Measurements from ENCODE around the gene WDFY4. TPM values are rescaled to one million over a fixed set of nuclear protein-coding genes. Genes with fewer than 3 reads are reported as not detected.

Gene WDFY4
- total and polyA plus RNA-seq, 2 experiments from 2014 or later: 0.14 TPM; not detected in 1

DNA sequence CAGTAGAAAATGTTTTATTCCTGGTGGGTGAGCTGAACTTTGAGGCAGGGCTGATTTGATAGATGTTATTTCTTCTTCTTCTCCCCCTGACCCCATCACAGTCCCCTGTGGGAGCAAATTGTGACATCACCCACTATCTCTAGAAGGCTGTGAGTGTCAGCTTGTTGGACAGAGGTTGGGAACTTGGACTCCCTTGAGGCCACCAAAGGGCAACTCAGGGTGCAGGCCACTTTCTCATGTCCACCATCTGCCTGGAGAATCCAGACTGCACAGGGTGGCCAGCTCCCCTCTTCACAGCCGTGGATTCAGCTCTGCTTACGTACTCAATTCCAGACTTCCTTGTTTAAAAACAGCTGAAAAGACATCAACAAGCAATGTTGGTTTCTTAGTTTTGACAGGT is 151.9 kb downstream of the WDFY4 start (continued):
- TF ChIP-seq JUNB (IDR thresholded peaks at IDR 0.05; ENCODE audit: unreplicated experiment) (no peak), ZNF331 (CRISPR knock-in tag; IDR thresholded peaks at IDR 0.05; ENCODE audit: low read depth) (no peak), STAT1 (IDR thresholded peaks at IDR 0.05; ENCODE audit: unreplicated experiment) (no peak), EZH2phosphoT487 (IDR thresholded peaks at IDR 0.05; ENCODE audit: unreplicated experiment) (no peak), CREB1 (CRISPR knock-in tag; IDR thresholded peaks at IDR 0.05; ENCODE audit: low read depth) (no peak), EZH2 (IDR thresholded peaks at IDR 0.05; ENCODE audit: low read depth, unreplicated experiment) (no peak)
- TF ChIP-seq, protein P1, sequence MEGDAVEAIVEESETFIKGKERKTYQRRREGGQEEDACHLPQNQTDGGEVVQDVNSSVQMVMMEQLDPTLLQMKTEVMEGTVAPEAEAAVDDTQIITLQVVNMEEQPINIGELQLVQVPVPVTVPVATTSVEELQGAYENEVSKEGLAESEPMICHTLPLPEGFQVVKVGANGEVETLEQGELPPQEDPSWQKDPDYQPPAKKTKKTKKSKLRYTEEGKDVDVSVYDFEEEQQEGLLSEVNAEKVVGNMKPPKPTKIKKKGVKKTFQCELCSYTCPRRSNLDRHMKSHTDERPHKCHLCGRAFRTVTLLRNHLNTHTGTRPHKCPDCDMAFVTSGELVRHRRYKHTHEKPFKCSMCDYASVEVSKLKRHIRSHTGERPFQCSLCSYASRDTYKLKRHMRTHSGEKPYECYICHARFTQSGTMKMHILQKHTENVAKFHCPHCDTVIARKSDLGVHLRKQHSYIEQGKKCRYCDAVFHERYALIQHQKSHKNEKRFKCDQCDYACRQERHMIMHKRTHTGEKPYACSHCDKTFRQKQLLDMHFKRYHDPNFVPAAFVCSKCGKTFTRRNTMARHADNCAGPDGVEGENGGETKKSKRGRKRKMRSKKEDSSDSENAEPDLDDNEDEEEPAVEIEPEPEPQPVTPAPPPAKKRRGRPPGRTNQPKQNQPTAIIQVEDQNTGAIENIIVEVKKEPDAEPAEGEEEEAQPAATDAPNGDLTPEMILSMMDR (conservative IDR thresholded peaks at IDR 0.05; ENCODE audit: low read depth in 2 of 2): no peak
- TF ChIP-seq, protein P2, sequence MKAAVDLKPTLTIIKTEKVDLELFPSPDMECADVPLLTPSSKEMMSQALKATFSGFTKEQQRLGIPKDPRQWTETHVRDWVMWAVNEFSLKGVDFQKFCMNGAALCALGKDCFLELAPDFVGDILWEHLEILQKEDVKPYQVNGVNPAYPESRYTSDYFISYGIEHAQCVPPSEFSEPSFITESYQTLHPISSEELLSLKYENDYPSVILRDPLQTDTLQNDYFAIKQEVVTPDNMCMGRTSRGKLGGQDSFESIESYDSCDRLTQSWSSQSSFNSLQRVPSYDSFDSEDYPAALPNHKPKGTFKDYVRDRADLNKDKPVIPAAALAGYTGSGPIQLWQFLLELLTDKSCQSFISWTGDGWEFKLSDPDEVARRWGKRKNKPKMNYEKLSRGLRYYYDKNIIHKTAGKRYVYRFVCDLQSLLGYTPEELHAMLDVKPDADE (IDR thresholded peaks at IDR 0.05): no peak

DNA sequence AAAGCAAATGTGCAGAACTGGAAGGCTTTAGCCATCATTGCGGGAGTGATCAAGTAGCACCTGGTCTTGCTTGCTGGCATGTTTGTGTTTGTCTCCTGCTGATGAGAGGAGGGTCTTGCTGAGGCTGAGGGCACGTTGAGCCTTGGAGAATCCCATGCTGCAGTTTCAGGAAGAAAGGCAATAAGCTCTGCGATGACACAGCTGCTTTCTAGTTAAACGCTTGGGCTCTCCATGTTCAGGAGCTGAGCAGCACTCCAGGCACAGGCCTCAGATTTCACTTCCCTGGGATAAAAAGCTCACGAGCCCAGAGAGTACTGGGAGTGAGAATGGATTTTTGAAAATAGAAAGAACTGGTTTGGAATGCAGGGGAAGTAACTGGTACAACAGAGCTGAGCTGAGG is 154.2 kb downstream of the WDFY4 start:
- no peaks in the 10 kb centered on the region for H3K79me2 ChIP-seq (replicated peaks; ENCODE audit: insufficient read depth)
- H4K20me1 ChIP-seq (replicated peaks; ENCODE audit: insufficient read depth): no peaks in the 10 kb centered on the region
- H3K4me1 Mint-ChIP-seq: peaks cover 10% of the 10 kb centered on the region; the same call in 2 of the 3 replicates
- no peaks in the 10 kb centered on the region for H3K4me1 ChIP-seq (ENCODE audit: insufficient read depth)
- no peak overlapping the region for H3K27ac ChIP-seq (ENCODE audit: low read depth)
- no peak overlapping the region for H3K4me2 ChIP-seq
- peak overlapping the region; percentile 69; the same call in 1 of the 2 replicates for H2AFZ ChIP-seq
- H3K9me3 Mint-ChIP-seq: no peaks in the 10 kb centered on the region
- DNase-seq (ENCODE audit: low spot score) (peak; percentile 2), ATAC-seq (peak; percentile 55)
- H3F3A ChIP-seq (replicated peaks; ENCODE audit: low read depth): no peaks in the 10 kb centered on the region
- H3K36me3 Mint-ChIP-seq (ENCODE audit: low read depth): no peaks in the 10 kb centered on the region
- H3K27me3 ChIP-seq (ENCODE audit: insufficient read depth): no peaks in the 10 kb centered on the region
- 0 out of 2 replicates have a peak, but pooled peaks cover 4% of the 10 kb centered on the region for H3K9me2 ChIP-seq (ENCODE audit: insufficient read depth)
- peak overlapping the region; percentile 58 for H3K27ac Mint-ChIP-seq
- no peak overlapping the region for H3K4me3 Mint-ChIP-seq
- H3K36me3 ChIP-seq (ENCODE audit: insufficient read depth): no peaks in the 10 kb centered on the region
- H3K27me3 Mint-ChIP-seq (ENCODE audit: insufficient read depth, low read depth, poor library complexity): peaks cover 4% of the 10 kb centered on the region
- H3K4me3 ChIP-seq: no peak overlapping the region
- TF ChIP-seq NANOG (IDR thresholded peaks at IDR 0.05; ENCODE audit: borderline replicate concordance) (no peak), EZH2 (IDR thresholded peaks at IDR 0.05; ENCODE audit: low read depth, unreplicated experiment) (no peak), POLR2AphosphoS5 (IDR thresholded peaks at IDR 0.05; ENCODE audit: low read depth) (no peak), ZNF114 (CRISPR knock-in tag; IDR thresholded peaks at IDR 0.05) (no peak), CREB1 (CRISPR knock-in tag; IDR thresholded peaks at IDR 0.05; ENCODE audit: low read depth) (no peak), ZNF331 (CRISPR knock-in tag; IDR thresholded peaks at IDR 0.05; ENCODE audit: low read depth) (no peak), JUNB (IDR thresholded peaks at IDR 0.05; ENCODE audit: unreplicated experiment) (no peak), ZNF462 (CRISPR knock-in tag; IDR thresholded peaks at IDR 0.05) (no peak), STAT1 (IDR thresholded peaks at IDR 0.05; ENCODE audit: unreplicated experiment) (no peak), EZH2phosphoT487 (IDR thresholded peaks at IDR 0.05; ENCODE audit: unreplicated experiment) (no peak)
- TF ChIP-seq, protein P1 (conservative IDR thresholded peaks at IDR 0.05; ENCODE audit: low read depth in 2 of 2): no peak
